Ishikawa (cell line): Measurements from ENCODE around the gene ERCC6L2.

Experiments
- CEBPB ChIP-seq: IDR thresholded peaks from 2 replicates; pipeline ENCODE4 v1.6.1; 2012
- TCF12 ChIP-seq: IDR thresholded peaks from 2 replicates; pipeline ENCODE4 v1.6.1; 2012; ENCODE audit warnings: low read depth
- USF1 ChIP-seq: IDR thresholded peaks from 2 replicates; pipeline ENCODE4 v1.6.1; 2012
- YY1 ChIP-seq: IDR thresholded peaks from 2 replicates; pipeline ENCODE4 v1.6.1; 2012; ENCODE audit warnings: low read depth

DNA sequence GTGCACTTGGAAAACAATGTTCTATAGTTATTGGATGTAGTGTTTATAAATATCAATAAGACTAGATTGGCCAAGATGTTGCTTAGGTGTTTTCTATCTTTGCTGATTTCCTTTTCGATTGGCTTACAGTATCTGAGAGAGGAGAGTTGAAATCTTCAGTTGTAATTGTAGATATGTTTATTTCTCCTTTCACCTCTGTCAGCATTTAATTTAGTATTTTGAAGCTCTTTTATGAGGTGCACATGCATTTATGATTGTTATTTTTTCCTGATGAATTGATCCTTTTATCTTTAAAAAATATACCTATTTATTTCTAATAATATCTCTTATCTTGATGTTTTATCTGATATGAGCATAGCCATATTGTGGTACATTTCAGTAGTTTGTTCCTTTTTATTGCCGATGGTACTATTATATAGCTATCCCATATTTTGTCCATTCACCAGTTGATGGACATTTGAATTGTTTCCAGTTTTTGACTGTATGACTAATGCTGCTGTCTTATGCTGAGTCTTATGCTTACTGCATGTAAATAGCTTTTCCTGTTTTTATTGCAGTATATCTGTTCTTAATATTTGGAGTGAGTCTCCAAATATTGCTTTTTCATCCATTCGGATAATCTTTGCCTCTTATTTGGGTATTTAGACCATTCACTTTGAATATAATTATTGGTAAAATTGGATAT, 34.7 kb downstream of the ERCC6L2 start:
- TF ChIP-seq CEBPB (no peak), TCF12 (no peak), YY1 (no peak), USF1 (no peak)
